Measurements from ENCODE around the gene SREBF1. TPM values are rescaled to one million over a fixed set of nuclear protein-coding genes. Genes with fewer than 3 reads are reported as not detected.

Gene SREBF1
- total and polyA plus RNA-seq, 2 of the 4 experiments (the other 2 are of a cell fraction): 3.4 to 20.4 TPM

GRCh38 chr17:17871913-17872312 is 35.1 kb upstream of the SREBF1 start:
- ChIA-PET POLR2A (ENCODE audit: unreplicated experiment) (no interaction called here), CTCF (no interaction called here)
- Histone ChIP-seq H3K9me1 (ENCODE audit: insufficient read depth, low read length) (peaks cover 13% of the 10 kb centered on the region), H2AK5ac (ENCODE audit: low read depth, low read length) (no peak overlapping the region), H3K9ac (ENCODE audit: low read depth, low read length) (no peak overlapping the region), H4K5ac (ENCODE audit: low read depth, low read length) (no peak overlapping the region), H3K9me3 (ENCODE audit: control insufficient read depth, insufficient read depth, low read length) (no peaks in the 10 kb centered on the region), H3K4me1 (ENCODE audit: control insufficient read depth, insufficient read depth, low read length) (peaks cover 13% of the 10 kb centered on the region), H3K56ac (ENCODE audit: extremely low read depth, insufficient read depth, low read length) (no peak overlapping the region), H2BK120ac (ENCODE audit: low read depth, low read length) (no peak overlapping the region), H4K91ac (ENCODE audit: insufficient read depth, low read depth, low read length) (no peak overlapping the region), H2BK15ac (ENCODE audit: low read depth, low read length) (no peak overlapping the region), H2BK20ac (ENCODE audit: low read depth, low read length) (no peak overlapping the region), H3K18ac (ENCODE audit: low read depth, low read length) (no peak overlapping the region), H2AFZ (replicated peaks; ENCODE audit: low read length, poor library complexity) (no peak overlapping the region), H3K36me3 (ENCODE audit: control insufficient read depth, insufficient read depth, low read length) (peaks cover 21% of the 10 kb centered on the region), H4K20me1 (ENCODE audit: insufficient read depth, low read length) (peaks cover 2% of the 10 kb centered on the region; the same call in 1 of the 2 replicates), H2AK9ac (replicated peaks; ENCODE audit: low read depth, low read length, poor library complexity) (no peak overlapping the region), H4K8ac (ENCODE audit: low read depth in 2 of 2, low read length in 2 of 2) (no peak overlapping the region), H2BK5ac (ENCODE audit: low read depth, low read length, poor library complexity, severe bottlenecking) (no peak overlapping the region), H3K27ac (ENCODE audit: insufficient read depth, low read length) (no peak overlapping the region), H3K4me2 (ENCODE audit: low read depth, low read length) (no peak overlapping the region), H3K4me3 (ENCODE audit: insufficient read depth, low read depth, low read length) (no peak overlapping the region), H3K23ac (ENCODE audit: low read depth, low read length) (no peak overlapping the region), H3K14ac (replicated peaks; ENCODE audit: low read depth, low read length) (no peak overlapping the region), H3K79me1 (ENCODE audit: low read depth in 1 of 2, low read length in 2 of 2) (peaks cover 0 to 19% of the 10 kb centered on the region in 2 experiments; a peak in 3 of 4 replicates), H3K27me3 (ENCODE audit: control insufficient read depth, insufficient read depth, low read length) (no peaks in the 10 kb centered on the region), H3K4ac (ENCODE audit: low read depth, low read length) (no peak overlapping the region)
- no CpG with 5 or more reads among the region's 3 CpGs for WGBS, 2 experiments (ENCODE audit: extremely low coverage in 2 of 2, insufficient read length in 1 of 2)
- no TSS peak for BruUV-seq (replicated peaks)
- TF ChIP-seq RCOR1 (IDR thresholded peaks at IDR 0.05; ENCODE audit: insufficient replicate concordance, low read length): no peak
- no peak for TF ChIP-seq USF2 (IDR thresholded peaks at IDR 0.05; ENCODE audit: low read depth, low read length)
- no peak for TF ChIP-seq SMC3 (IDR thresholded peaks at IDR 0.05; ENCODE audit: low read depth, low read length)
- no peak for TF ChIP-seq MXI1 (IDR thresholded peaks at IDR 0.05; ENCODE audit: borderline replicate concordance, low read depth, low read length)
- TF ChIP-seq, protein P1, sequence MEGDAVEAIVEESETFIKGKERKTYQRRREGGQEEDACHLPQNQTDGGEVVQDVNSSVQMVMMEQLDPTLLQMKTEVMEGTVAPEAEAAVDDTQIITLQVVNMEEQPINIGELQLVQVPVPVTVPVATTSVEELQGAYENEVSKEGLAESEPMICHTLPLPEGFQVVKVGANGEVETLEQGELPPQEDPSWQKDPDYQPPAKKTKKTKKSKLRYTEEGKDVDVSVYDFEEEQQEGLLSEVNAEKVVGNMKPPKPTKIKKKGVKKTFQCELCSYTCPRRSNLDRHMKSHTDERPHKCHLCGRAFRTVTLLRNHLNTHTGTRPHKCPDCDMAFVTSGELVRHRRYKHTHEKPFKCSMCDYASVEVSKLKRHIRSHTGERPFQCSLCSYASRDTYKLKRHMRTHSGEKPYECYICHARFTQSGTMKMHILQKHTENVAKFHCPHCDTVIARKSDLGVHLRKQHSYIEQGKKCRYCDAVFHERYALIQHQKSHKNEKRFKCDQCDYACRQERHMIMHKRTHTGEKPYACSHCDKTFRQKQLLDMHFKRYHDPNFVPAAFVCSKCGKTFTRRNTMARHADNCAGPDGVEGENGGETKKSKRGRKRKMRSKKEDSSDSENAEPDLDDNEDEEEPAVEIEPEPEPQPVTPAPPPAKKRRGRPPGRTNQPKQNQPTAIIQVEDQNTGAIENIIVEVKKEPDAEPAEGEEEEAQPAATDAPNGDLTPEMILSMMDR (conservative IDR thresholded peaks at IDR 0.05; ENCODE audit: low read depth, low read length): no peak
- no peak for TF ChIP-seq RFX5 (IDR thresholded peaks at IDR 0.05; ENCODE audit: low read depth, low read length)
- no peak for TF ChIP-seq NFE2L2 (IDR thresholded peaks at IDR 0.05; ENCODE audit: low read depth, low read length)
- no peak for TF ChIP-seq FOS (IDR thresholded peaks at IDR 0.05; ENCODE audit: low read depth, low read length)
- no peak for TF ChIP-seq MAFK (IDR thresholded peaks at IDR 0.05; ENCODE audit: low read depth, low read length)
- TF ChIP-seq RAD21 (IDR thresholded peaks at IDR 0.05; ENCODE audit: low read length): no peak
- no peak for TF ChIP-seq MAZ (IDR thresholded peaks at IDR 0.05; ENCODE audit: borderline replicate concordance, low read depth, low read length)
- no peak for TF ChIP-seq ELK1 (IDR thresholded peaks at IDR 0.05; ENCODE audit: borderline replicate concordance, low read depth, low read length)
- ATAC-seq (ENCODE audit: low read depth): no peak
- intact Hi-C loops (cut with micrococcal nuclease): no loop called here
- no peak for DNase-seq
- dilution Hi-C loops (cut with HindIII; ENCODE audit: low sequenced_read_pairs, unreplicated experiment): no loop called here
- in situ Hi-C loops (cut with MboI; ENCODE audit: low sequenced_read_pairs): no loop called here

Data from IMR-90 (cell line).